GM12872 (cell line): ENCODE results near the gene WDR93.

Experiments
- TF ChIP-seq, protein P1 (sequence below): IDR thresholded peaks from 3 replicates; pipeline ENCODE4 v1.5.1; 2011; ENCODE audit warnings: low read depth, mild to moderate bottlenecking, low read length, moderate library complexity; ENCODE audit not compliant: insufficient read depth

The WDR93 gene

DNA sequence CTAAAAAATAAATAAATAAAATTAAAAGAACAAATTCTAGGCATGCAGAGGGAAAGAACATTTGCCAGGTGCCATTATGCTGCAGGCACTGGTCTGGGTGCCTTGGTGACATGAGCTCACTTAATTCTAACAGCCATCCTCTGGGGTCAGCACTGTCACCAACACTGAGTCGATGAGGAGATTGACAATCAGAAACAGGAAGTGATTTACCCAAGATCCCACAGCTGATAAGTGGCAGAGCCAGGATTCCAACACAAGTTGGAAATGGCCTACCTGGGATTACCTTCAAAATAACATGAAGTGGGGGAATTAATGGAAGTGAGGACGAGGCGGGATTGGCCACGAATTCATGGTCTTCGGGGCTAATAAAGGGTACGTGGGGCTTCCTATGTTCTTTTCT is 15.0 kb upstream of the WDR93 start:
- TF ChIP-seq, protein P1, sequence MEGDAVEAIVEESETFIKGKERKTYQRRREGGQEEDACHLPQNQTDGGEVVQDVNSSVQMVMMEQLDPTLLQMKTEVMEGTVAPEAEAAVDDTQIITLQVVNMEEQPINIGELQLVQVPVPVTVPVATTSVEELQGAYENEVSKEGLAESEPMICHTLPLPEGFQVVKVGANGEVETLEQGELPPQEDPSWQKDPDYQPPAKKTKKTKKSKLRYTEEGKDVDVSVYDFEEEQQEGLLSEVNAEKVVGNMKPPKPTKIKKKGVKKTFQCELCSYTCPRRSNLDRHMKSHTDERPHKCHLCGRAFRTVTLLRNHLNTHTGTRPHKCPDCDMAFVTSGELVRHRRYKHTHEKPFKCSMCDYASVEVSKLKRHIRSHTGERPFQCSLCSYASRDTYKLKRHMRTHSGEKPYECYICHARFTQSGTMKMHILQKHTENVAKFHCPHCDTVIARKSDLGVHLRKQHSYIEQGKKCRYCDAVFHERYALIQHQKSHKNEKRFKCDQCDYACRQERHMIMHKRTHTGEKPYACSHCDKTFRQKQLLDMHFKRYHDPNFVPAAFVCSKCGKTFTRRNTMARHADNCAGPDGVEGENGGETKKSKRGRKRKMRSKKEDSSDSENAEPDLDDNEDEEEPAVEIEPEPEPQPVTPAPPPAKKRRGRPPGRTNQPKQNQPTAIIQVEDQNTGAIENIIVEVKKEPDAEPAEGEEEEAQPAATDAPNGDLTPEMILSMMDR = no peak

DNA sequence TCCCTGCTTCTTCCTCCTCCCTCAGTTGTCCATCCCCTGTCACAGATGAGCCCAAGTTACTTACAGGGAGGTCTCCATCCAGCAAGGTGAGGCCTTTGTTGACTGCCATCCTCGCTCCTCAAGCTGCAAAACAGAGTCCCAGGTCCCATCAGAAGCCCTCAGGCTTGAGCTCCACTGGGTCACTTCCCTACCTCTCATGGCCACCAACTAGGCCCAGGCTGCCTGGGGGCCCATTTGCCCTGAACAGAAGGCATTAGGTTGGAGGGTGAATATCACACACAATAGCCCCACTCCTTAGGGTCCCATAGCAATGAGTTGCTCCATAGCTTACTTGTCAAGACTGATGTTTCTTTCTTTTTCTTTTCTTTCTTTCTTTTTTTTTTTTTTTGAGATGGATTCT is 13.2 kb upstream of the WDR93 start:
- TF ChIP-seq, protein P1 = no peak

DNA sequence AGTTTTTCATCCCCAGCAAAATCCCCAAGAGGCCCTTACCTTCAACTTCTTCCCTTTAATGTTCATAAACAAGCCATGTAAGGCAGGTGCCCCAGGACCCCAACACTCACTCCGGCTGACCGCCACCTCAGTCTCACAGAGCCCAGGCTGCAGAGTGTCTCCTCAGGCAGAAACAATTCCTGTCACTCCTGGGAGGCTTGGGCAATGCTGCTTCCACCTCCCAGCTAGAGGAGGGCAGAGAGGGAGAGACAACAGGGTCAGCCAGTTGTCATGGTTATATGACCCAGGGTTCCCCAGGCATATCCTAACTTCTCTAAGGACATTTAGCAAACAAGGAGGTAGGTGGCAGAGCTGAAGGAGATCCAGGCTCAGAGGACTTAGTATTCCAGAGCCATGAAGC is 11.4 kb upstream of the WDR93 start, which contains the start of gene PLIN1:
TSS of gene PLIN1 (minus strand) at position 156 of the 400 bp plus-strand sequence. CDS start 1,878 bp downstream, outside the sequence.
- TF ChIP-seq, protein P1 = no peak

DNA sequence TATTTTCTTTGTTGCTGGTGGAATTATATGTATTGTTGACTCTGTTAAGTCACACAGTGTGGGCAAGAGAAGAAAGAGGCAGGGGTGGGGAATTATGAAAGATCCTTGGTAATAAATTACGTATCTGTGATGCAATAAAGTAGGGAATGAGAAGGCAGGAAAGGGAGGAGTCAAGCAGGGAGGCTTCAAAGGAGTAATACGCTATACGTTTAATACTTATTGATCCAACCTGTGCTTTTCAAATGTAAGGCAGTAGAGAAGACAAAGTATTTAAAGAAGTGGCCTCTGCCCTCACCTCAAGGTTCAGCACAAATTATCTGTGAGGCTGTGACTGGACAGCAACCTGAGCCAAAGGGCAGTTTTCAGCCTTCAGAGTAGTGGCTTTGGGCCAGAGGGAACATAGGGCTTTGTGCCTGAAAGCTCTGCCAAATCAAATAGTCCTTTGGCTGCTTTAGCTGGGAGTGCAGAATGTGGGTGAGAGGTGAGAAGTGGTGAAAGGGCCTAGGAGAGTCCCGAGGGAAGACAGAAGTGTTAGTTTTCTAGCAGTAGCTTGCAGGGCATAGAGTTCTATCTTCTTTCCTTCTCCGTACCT is 10.2 kb upstream of the WDR93 start:
- TF ChIP-seq, protein P1 = no peak

DNA sequence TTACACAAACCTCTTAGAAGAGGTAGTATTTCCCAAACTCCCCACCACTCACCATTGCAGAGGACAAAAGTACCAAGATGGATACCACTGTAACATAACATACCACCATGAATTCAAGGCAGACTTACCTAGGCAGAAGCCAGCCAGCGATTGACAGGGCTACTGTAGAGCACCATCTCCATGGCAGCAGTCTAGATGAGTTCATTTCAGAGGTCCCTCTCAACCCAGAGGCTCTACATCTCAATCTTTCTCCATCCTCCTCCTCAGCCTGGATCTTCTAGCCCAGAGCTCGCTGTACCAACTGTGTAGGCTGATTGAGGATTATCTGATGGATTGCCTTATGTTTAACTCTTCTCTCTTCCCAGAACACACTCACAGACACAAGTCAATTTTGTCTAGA is 9.5 kb upstream of the WDR93 start:
- TF ChIP-seq, protein P1 = no peak

DNA sequence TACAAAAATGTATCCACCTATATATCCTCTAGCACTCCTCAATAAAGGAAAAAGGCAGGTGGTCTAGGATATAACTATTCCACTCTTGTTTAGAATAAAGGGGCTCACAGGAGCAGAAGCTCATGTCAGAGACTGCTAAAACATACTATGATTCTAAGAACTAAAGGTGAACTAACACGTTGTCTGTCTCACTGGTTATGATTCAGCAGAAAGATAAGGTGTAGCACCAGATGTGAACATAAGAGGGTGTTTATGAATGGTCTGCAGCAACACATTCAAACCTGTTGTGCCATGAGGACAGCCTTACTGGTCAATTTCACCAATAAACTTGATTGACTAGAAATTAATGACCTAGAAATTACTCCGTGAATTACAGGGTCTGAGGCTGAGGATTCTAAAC is 4.6 kb upstream of the WDR93 start:
- TF ChIP-seq, protein P1 = no peak

DNA sequence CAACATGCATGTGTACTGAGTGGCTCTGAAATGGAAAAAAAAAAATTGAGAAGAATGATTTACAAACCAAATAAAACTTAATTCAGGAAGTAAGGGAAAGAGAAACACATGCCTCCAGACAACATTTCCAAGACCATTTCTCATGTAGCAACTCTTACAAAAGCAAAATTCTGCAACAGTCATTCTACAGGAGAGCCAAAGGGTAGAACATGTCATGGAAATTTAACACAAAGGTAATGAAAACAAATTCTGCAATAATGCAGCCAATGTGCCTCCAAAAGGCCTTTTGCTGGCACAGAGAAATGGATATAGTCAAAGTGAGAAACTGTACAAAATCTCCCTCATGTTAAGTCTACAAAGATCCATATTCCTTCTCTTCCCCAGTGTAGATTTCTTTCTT is 4.1 kb upstream of the WDR93 start:
- TF ChIP-seq, protein P1 = no peak
